GM06990 (cell line): ENCODE measurements around the gene ST8SIA5.
A peak's percentile ranks its signal among the peaks of the same experiment; 100 is the strongest.

Experiments used
- DNase-seq: peaks from one replicate; pipeline ENCODE4 v3.0.0-alpha.2; 2011; ENCODE audit not compliant: insufficient read length; ENCODE audit errors: extremely low read depth
- H3K27me3 ChIP-seq: replicated peaks from 2 replicates; pipeline ENCODE4 v1.6.0; 2011; ENCODE audit warnings: low read length; ENCODE audit not compliant: control insufficient read depth, insufficient read depth
- H3K36me3 ChIP-seq: 2 replicates; pipeline ENCODE4 v1.5.1; 2011; ENCODE audit warnings: low read length; ENCODE audit not compliant: control insufficient read depth, insufficient read depth
- H3K4me3 ChIP-seq: replicated peaks from 2 replicates; pipeline ENCODE4 v1.5.1; 2011; ENCODE audit warnings: low read depth, mild to moderate bottlenecking, control low read depth, low read length
- TF ChIP-seq, protein P1 (sequence below): IDR thresholded peaks from 2 replicates; pipeline ENCODE4 v1.5.1; 2011; ENCODE audit warnings: low read length, control low read depth, mild to moderate bottlenecking, inconsistent platforms; ENCODE audit not compliant: insufficient read depth, poor library complexity, severe bottlenecking

The ST8SIA5 gene

GRCh38 chr18:46764586-46764985 lies 7.7 kb upstream of the ST8SIA5 start:
- Histone ChIP-seq H3K36me3 (no peaks in the 10 kb centered on the region), H3K27me3 (no peaks in the 10 kb centered on the region), H3K4me3 (no peak overlapping the region)
- TF ChIP-seq, protein P1, sequence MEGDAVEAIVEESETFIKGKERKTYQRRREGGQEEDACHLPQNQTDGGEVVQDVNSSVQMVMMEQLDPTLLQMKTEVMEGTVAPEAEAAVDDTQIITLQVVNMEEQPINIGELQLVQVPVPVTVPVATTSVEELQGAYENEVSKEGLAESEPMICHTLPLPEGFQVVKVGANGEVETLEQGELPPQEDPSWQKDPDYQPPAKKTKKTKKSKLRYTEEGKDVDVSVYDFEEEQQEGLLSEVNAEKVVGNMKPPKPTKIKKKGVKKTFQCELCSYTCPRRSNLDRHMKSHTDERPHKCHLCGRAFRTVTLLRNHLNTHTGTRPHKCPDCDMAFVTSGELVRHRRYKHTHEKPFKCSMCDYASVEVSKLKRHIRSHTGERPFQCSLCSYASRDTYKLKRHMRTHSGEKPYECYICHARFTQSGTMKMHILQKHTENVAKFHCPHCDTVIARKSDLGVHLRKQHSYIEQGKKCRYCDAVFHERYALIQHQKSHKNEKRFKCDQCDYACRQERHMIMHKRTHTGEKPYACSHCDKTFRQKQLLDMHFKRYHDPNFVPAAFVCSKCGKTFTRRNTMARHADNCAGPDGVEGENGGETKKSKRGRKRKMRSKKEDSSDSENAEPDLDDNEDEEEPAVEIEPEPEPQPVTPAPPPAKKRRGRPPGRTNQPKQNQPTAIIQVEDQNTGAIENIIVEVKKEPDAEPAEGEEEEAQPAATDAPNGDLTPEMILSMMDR = no peak
- DNase-seq = no peak

- TF ChIP-seq, protein P1 = no peak
- no peaks in the 10 kb centered on the region; the same call in 1 of the 2 replicates for H3K27me3 ChIP-seq
- no peak overlapping the region for H3K4me3 ChIP-seq
- no peaks in the 10 kb centered on the region for H3K36me3 ChIP-seq
- no peak for DNase-seq
These were observed 4.4 kb upstream of the ST8SIA5 start for GRCh38 chr18:46761059-46761769.

GRCh38 chr18:46759890-46760289 lies 3.0 kb upstream of the ST8SIA5 start:
- TF ChIP-seq, protein P1 = no peak
- Histone ChIP-seq H3K36me3 (no peaks in the 10 kb centered on the region), H3K27me3 (no peaks in the 10 kb centered on the region; the same call in 1 of the 2 replicates), H3K4me3 (no peak overlapping the region)
- DNase-seq = no peak

DNA sequence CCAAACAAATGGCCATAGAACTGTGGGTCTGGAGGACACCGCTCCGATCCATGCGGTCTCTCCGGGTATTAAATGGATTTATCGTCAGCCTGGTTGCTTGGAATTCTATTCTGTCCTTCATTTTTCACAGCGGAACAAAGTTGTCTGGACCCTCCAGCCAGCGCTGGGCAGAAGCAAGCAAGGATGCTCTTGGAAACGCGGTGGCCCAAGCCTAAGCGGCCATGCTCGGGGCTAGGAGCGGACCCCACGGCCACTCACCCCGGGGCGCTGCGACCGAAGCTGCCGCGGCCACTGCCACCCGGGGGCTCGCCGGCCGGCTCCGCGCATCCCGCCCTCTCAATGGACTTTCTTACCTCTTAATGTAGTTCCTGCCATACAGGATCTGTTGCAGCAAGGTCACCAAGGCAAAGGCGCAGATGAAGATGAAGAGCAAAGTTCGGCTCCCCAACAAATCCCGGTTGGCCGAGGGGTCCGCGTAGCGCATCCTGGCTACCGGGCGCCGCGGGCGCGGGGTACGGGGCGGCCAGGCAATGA lies 761 bp downstream of the ST8SIA5 start:
- DNase-seq = no peak
- no peaks in the 10 kb centered on the region for H3K36me3 ChIP-seq
- H3K27me3 ChIP-seq = no peaks in the 10 kb centered on the region; the same call in 1 of the 2 replicates
- TF ChIP-seq, protein P1 = no peak
- peak overlapping the region; percentile 67 for H3K4me3 ChIP-seq

DNA sequence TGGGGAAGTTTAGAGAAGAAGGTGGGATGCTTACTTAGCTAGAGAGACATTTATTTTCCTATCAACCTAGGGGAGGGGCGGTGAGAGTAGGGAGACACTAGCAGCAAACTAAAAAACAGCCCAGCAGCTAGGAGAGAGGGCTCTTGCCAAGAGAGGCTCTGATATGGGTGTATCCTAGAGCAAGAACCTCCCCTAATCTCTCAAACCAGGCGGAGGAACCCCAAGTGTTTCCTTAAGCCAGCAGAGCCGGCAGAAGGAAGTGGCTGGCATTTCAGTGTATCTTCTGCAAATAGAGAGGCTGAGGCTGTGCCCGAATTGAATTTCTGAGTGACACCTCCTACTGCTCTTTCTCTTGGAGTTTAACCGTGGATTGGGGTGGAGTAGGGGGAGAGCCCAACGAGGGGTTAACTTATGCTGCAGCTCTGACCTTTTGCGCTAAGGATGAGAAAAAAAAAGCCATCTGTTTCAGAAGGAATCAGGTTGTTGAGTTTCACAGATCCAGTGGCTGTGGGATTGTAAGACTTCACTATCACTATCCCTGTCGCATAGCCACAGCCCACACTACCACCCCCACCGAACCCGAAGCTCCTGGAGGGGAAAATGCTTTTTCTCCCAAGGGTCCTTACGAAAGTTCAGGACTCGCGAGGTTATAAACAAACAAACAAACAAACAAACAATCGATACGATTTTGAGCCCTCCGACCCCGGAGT lies 1.4 kb downstream of the ST8SIA5 start:
- H3K27me3 ChIP-seq = no peaks in the 10 kb centered on the region; the same call in 1 of the 2 replicates
- peak overlapping the region; percentile 67 for H3K4me3 ChIP-seq
- no peak for DNase-seq
- TF ChIP-seq, protein P1 = no peak
- H3K36me3 ChIP-seq = no peaks in the 10 kb centered on the region
